ENCODE results near the gene PTPRT. TPM values are rescaled to one million over a fixed set of nuclear protein-coding genes. Genes with fewer than 3 reads are reported as not detected.

PTPRT gene
- total RNA-seq, 4 donors from 2014 or later, result 0.67 to 2.5 (median 1.0) TPM

DNA sequence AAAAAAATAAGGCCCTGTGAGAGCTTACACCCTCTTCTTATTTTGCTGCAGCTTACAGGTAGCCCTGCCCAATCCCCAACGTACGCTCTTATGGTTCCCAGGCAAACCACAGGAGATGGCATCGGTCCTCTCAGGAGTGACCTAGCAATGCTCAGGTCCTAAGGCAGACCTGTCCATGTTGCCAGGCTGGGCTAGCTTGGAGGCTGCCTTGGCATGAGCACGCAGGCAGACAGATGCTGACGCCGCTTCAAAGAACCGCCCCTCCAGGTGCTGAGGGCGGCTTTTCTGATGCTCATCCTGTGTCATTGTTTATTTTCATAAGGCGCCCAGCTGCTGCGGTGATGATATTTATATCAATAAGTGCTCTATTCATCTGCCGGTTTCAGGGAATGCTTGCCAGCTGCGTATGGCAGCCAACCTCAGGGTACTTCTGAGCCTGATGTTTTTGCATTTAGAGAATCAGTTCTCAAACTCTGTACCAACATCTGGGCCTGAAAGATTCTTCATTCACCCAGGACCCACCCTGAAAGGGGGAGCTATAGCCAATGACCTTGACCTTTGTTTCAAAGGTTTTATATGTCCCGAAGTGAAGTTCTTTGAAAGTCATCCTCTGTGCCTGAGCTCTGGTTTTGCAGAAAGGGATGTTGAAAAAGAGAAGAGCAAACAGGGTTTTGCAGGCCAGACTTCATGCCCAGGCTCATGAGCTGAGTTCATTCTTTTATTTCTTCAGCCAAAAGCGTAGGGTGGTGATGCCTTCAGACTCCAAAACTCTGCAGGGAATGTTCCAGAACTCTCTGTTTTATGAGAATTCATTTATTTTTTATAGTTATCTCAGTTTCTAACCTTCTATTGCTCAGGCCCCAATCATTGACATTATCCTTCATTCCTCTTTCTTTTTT, 1095.9 kb downstream of the PTPRT start:
- Histone ChIP-seq H3K4me1 (no peaks in the 10 kb centered on the region), H3K27me3 (no peaks in the 10 kb centered on the region), H3K4me3 (no peak overlapping the region), H3K27ac (no peak overlapping the region), H3K36me3 (no peaks in the 10 kb centered on the region), H3K9me3 (no peaks in the 10 kb centered on the region)
- no peak for DNase-seq
- no peak for TF ChIP-seq POLR2A (IDR thresholded peaks at IDR 0.05)
- TF ChIP-seq, protein P1, sequence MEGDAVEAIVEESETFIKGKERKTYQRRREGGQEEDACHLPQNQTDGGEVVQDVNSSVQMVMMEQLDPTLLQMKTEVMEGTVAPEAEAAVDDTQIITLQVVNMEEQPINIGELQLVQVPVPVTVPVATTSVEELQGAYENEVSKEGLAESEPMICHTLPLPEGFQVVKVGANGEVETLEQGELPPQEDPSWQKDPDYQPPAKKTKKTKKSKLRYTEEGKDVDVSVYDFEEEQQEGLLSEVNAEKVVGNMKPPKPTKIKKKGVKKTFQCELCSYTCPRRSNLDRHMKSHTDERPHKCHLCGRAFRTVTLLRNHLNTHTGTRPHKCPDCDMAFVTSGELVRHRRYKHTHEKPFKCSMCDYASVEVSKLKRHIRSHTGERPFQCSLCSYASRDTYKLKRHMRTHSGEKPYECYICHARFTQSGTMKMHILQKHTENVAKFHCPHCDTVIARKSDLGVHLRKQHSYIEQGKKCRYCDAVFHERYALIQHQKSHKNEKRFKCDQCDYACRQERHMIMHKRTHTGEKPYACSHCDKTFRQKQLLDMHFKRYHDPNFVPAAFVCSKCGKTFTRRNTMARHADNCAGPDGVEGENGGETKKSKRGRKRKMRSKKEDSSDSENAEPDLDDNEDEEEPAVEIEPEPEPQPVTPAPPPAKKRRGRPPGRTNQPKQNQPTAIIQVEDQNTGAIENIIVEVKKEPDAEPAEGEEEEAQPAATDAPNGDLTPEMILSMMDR (IDR thresholded peaks at IDR 0.05), result no peak

DNA sequence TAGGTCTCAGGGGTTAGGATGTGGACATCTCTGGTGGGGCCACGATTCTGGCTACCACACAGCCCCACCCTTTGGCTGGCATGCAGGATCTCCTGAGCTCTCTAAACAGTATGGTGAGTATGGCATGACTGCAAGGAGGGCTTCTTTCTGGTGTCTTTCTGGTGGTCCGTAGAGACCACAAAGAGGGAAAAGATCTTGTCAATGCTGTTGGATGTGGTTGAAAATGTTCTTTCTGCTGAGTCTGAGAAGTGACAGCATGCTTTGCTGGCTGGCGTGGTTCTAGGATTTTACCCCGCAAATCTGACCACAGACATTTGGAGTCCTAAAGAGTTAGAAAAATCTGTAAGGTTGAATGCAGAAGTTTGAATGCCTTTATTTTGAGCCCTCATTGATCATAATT, 1096.7 kb downstream of the PTPRT start:
- Histone ChIP-seq H3K9me3 (no peaks in the 10 kb centered on the region), H3K27ac (no peak overlapping the region), H3K4me1 (no peaks in the 10 kb centered on the region), H3K27me3 (no peaks in the 10 kb centered on the region), H3K36me3 (no peaks in the 10 kb centered on the region), H3K4me3 (no peak overlapping the region)
- no peak for DNase-seq
- TF ChIP-seq, protein P1 (IDR thresholded peaks at IDR 0.05), result no peak
- TF ChIP-seq POLR2A (IDR thresholded peaks at IDR 0.05), result no peak

DNA sequence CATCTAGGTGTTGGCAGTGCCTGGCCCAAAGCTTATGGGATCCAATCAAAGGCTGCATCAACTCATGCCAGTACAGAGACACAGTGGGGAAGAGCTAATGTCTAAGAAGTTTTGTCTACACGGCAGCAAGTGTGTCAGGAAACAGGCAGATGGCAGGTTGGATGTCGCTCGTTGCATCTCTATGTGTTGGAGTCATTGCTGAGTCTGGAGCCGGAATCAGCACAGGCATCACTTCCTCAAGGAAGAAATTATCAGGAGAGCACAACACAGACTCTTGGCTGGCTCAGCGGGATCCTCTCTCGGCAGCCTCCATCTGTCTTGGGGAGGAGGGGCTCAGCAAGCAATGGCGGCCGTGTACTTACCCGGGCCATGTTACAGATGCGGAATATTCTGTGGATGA, 1104.3 kb downstream of the PTPRT start:
- Histone ChIP-seq H3K9me3 (no peaks in the 10 kb centered on the region), H3K27me3 (no peaks in the 10 kb centered on the region), H3K27ac (no peak overlapping the region), H3K4me1 (no peaks in the 10 kb centered on the region), H3K36me3 (no peaks in the 10 kb centered on the region), H3K4me3 (no peak overlapping the region)
- no peak for TF ChIP-seq POLR2A (IDR thresholded peaks at IDR 0.05)
- TF ChIP-seq, protein P1 (IDR thresholded peaks at IDR 0.05), result no peak
- no peak for DNase-seq

DNA sequence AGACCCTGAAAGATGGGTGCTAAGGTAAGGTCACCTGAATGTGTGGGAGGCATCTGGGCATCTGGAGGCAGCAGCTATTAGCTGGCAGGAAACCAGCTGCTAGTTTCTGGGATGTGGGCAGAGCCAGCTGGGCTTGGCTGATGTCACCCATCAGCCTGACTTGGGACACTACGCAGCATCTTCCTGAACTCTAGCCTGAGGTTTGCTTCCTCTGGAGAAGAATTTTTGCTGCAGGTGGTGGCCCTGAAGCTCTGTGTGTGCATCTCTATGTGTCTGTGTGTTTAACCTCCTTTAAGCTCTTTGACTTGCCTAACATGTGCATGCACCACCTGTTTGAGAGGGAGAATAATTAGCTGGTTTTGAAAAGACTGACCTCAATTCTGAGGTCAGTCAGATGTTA, 1106.4 kb downstream of the PTPRT start:
- Histone ChIP-seq H3K4me3 (no peak overlapping the region), H3K27me3 (no peaks in the 10 kb centered on the region), H3K4me1 (no peaks in the 10 kb centered on the region), H3K36me3 (no peaks in the 10 kb centered on the region), H3K9me3 (no peaks in the 10 kb centered on the region), H3K27ac (no peak overlapping the region)
- TF ChIP-seq, protein P1 (IDR thresholded peaks at IDR 0.05), result no peak
- TF ChIP-seq POLR2A (IDR thresholded peaks at IDR 0.05), result no peak
- DNase-seq, result no peak

DNA sequence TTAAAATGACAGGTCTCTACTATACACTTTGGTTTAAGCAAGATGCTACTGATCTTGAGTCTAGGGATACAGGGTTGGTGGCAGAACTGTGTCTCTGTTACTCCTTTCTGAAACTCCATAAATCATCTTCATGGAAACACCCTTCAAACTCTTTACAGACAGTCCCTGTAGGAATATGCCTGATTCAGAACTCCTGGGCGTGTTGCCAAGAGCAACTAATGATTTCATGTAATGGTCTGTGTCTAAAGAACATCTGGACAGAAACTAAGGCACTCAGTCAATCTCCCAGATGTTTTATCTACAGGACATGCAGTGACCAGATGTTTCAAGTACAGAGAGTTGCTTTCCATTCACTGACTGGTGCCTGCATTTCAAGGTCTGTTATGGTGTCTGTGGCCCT, 1107.1 kb downstream of the PTPRT start:
- no peaks in the 10 kb centered on the region for H3K27me3 ChIP-seq
- no peak for TF ChIP-seq POLR2A (IDR thresholded peaks at IDR 0.05)
- no peak for DNase-seq
- H3K4me1 ChIP-seq, result no peaks in the 10 kb centered on the region
- H3K36me3 ChIP-seq, result no peaks in the 10 kb centered on the region
- no peak overlapping the region for H3K4me3 ChIP-seq
- H3K9me3 ChIP-seq, result no peaks in the 10 kb centered on the region
- no peak overlapping the region for H3K27ac ChIP-seq

DNA sequence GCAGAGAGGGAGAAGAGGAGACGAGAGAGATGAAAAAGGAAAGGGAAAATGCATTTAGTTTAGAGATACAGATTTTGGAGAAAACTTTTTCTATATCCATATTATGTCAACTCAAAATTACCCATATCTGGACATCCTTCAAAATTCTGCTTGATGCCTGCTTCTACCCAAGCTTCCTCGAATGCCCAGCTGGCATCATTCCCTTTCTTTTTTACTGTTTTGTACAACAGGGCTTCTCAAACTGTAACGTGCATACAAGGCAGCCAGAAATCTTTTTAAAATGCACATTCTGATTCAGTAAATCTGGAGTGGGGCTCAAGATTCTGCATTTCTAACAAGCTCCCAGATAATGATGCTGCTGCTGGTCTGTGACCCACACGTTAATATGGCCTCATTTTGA, 1108.8 kb downstream of the PTPRT start:
- Histone ChIP-seq H3K27me3 (no peaks in the 10 kb centered on the region), H3K27ac (no peak overlapping the region), H3K4me3 (no peak overlapping the region), H3K36me3 (no peaks in the 10 kb centered on the region), H3K9me3 (no peaks in the 10 kb centered on the region), H3K4me1 (no peaks in the 10 kb centered on the region)
- DNase-seq, result no peak
- TF ChIP-seq POLR2A (IDR thresholded peaks at IDR 0.05), result no peak

Data from Peyer's patch (tissue), 4 donors.